OCI-LY7 (cell line): Measurements from ENCODE around the gene CHCHD10.

Experiments
- CTCF ChIP-seq: fragments of 200-600 bp; sonication (generic); conservative IDR thresholded peaks from 2 replicates; pipeline ENCODE4 v1.5.1; 2014; ENCODE audit warnings: mild to moderate bottlenecking, antibody characterized with exemption, low read length, moderate library complexity, mixed read lengths
- EZH2phosphoT487 ChIP-seq: fragments of 200-600 bp; sonication (generic); IDR thresholded peaks from 2 replicates; pipeline ENCODE4 v1.6.1; 2018; ENCODE audit warnings: low read depth, borderline replicate concordance, mild to moderate bottlenecking, mixed run types, antibody characterized with exemption, low read length, moderate library complexity, mixed read lengths

GRCh38 chr22:23782703-23783102 lies 14.9 kb upstream of the CHCHD10 start:
- no peak for TF ChIP-seq CTCF
- no peak for TF ChIP-seq EZH2phosphoT487
